Measurements from ENCODE around the gene DALRD3.

Gene DALRD3

DNA sequence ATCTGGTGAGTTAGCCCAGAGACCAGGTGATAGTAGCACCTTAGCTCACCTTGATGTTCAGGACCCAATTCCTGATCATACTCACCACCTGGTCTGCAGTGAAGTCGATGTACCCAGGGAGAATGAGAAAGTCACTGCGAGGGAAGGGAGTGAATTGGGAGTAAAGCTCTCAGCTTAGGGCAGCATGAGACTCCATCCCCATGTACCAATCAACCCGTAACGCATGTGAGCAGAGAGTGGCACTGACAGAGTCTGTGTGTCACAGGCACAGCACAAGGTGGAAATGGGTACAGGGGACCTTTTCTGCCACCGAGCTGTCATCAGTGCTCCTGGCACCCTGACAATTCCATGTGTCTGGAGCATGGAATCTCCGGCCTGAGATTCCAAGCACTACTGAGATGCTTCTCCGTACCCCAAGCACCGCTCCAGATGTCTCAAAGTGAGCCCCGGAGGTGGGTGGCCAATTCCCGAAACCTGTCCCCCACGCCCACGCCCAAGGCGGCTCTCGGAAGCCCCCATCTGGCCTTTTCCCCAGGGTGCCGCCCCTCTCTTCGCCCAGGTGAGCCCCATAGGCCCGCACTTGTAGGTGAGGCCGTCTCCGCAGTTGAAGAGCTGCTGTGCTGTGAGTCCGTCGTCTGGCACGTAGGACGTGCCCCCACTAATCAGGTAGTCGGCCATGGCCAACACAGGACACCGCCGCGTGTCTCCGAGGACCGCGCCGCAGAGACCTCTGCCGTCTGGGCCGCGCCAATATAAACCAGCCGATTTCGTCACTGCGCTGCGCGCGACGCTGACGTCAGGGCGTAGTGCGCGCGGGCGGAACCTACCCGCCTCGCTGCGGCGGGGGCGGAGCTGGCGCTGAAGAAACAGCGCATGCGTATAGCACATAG is 10.5 kb upstream of the DALRD3 start, which contains the start of gene IMPDH2:
IMPDH2 (minus strand) TSS at position 726 of the 890 bp plus-strand sequence; CDS start at position 678, 48 bp downstream.
- H3K4me1 ChIP-seq (ENCODE audit: insufficient read depth, low read length), result peaks cover 24% of the 10 kb centered on the region

DNA sequence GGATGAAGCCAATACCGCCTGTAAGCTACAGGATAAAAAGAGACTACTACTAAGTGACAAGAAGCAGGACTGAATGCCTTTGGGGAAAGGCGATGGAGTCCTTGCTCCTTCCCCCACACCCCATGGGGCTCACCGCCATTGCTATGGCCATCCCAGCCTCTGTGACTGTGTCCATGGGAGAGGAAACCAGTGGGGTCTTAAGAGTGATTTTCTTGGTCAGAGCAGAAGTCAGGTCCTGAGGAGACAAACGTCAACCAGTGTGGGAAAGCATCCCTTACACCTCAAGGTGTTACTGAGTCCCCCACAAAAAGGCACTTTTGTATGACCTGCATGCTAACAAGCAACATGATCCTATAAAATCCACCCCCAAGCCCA is 9.9 kb upstream of the DALRD3 start:
- Histone ChIP-seq H3K27ac (ENCODE audit: low read depth, low read length) (peak overlapping the region; percentile 75), H3K27me3 (ENCODE audit: control insufficient read depth in 1 of 2, insufficient read depth in 2 of 2, low read length in 2 of 2) (no peaks in the 10 kb centered on the region), H3K4me1 (ENCODE audit: insufficient read depth, low read length) (peaks cover 28% of the 10 kb centered on the region), H3K4me3 (ENCODE audit: low read depth in 1 of 2, low read length in 2 of 2) (peak overlapping the region in 1 of 2 donors; percentile 91), H3K9ac (ENCODE audit: low read length) (peak overlapping the region; percentile 89), H3K36me3 (ENCODE audit: insufficient read depth, low read length) (peaks cover 71% of the 10 kb centered on the region), H3K9me3 (ENCODE audit: low read length) (no peaks in the 10 kb centered on the region)

More for the DNA sequence above, 10.5 kb upstream of the DALRD3 start, which contains the start of gene IMPDH2:
- H3K9ac ChIP-seq (ENCODE audit: low read length), result peak within 1 kb of the TSS; percentile 89
- peaks cover 66% of the 10 kb centered on the region for H3K36me3 ChIP-seq (ENCODE audit: insufficient read depth, low read length)
- peak within 1 kb of the TSS; percentile 86 to 91 for H3K4me3 ChIP-seq (ENCODE audit: low read depth in 1 of 2, low read length in 2 of 2)
- H3K9me3 ChIP-seq (ENCODE audit: low read length), result no peaks in the 10 kb centered on the region
- no peaks in the 10 kb centered on the region for H3K27me3 ChIP-seq (ENCODE audit: control insufficient read depth in 1 of 2, insufficient read depth in 2 of 2, low read length in 2 of 2)
- peak within 1 kb of the TSS; percentile 75 for H3K27ac ChIP-seq (ENCODE audit: low read depth, low read length)

DNA sequence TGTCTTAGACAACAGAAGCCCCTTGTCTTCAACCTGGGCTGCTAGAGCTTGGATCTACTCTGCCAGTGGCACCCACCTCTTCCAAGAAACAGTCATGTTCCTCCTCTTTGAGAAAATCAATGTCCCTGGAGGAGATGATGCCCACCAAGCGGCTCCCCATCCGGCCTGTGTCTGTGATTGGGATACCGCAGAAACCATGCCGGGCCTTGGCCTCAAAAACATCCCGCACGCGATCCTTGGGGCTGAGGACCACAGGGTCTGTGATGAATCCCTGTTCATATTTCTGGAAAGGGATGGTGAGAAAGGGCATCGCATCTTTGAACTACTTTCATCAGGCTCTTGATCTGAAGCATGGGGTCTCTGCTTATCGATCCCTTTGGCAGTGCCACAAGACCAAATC is 9.3 kb upstream of the DALRD3 start:
- Histone ChIP-seq H3K27me3 (ENCODE audit: control insufficient read depth in 1 of 2, insufficient read depth in 2 of 2, low read length in 2 of 2) (no peaks in the 10 kb centered on the region), H3K27ac (ENCODE audit: low read depth, low read length) (no peak overlapping the region), H3K4me1 (ENCODE audit: insufficient read depth, low read length) (peaks cover 30% of the 10 kb centered on the region), H3K9me3 (ENCODE audit: low read length) (no peaks in the 10 kb centered on the region), H3K36me3 (ENCODE audit: insufficient read depth, low read length) (peaks cover 70% of the 10 kb centered on the region), H3K9ac (ENCODE audit: low read length) (no peak overlapping the region), H3K4me3 (ENCODE audit: low read depth in 1 of 2, low read length in 2 of 2) (no peak overlapping the region)

DNA sequence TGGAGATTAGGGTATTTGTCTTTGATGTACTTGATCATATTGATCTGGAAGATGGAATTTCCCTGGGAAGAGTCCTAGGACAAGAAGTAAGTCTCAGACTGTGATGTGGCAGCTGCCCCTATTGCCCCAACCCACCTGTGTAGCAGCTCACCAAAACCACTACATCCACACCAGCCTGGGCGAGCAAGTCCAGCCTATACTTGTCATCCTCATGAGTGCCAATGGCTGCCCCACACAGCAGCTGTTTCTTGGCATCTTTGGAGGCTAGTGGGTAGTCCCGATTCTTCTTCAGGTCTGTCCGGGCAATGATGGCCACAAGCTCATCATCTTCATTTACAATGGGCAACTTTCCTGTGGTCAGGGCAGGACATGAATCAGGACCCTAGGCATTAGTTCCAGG is 8.2 kb upstream of the DALRD3 start:
- Histone ChIP-seq H3K36me3 (ENCODE audit: insufficient read depth, low read length) (peaks cover 59% of the 10 kb centered on the region), H3K27ac (ENCODE audit: low read depth, low read length) (no peak overlapping the region), H3K9ac (ENCODE audit: low read length) (no peak overlapping the region), H3K4me3 (ENCODE audit: low read depth in 1 of 2, low read length in 2 of 2) (no peak overlapping the region), H3K27me3 (ENCODE audit: control insufficient read depth in 1 of 2, insufficient read depth in 2 of 2, low read length in 2 of 2) (no peaks in the 10 kb centered on the region), H3K9me3 (ENCODE audit: low read length) (no peaks in the 10 kb centered on the region), H3K4me1 (ENCODE audit: insufficient read depth, low read length) (peaks cover 30% of the 10 kb centered on the region)

DNA sequence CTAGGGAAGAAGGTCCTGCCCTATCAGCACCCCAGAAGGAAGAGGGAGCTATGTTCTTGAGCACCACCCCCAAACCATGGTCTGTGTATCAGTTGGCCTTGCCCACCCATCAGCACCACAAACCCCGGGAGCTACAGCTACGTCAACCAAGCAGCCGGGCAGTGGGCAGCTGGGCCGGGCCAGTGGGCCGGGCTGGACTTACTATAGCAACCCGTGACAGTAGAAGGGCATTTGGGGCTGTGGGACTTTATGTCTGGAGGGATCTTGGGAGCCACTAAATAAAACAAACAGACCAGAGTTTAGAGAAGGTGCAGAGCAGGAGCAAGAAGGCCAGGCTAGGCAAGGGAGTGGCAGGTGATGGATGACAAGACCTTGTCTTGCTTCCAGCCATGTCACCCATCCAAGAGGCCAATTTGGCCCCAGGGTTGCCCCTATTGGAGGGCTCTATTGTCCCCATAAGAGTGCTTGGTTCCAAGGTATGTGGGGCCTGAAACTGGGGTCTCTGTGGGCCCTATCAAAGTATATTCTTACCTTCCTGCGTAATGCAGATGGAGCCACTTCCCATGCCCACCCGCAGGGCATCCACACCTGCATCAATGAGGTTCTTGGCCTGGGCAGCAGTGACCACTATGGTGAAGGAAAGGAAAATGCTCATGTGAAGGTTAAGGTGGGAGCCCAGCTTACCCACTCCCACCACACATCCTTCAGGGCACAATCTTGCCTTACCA is 7.6 kb upstream of the DALRD3 start:
- Histone ChIP-seq H3K36me3 (ENCODE audit: insufficient read depth, low read length) (peaks cover 53% of the 10 kb centered on the region), H3K27ac (ENCODE audit: low read depth, low read length) (no peak overlapping the region), H3K4me1 (ENCODE audit: insufficient read depth, low read length) (peaks cover 30% of the 10 kb centered on the region), H3K27me3 (ENCODE audit: control insufficient read depth in 1 of 2, insufficient read depth in 2 of 2, low read length in 2 of 2) (no peaks in the 10 kb centered on the region), H3K9me3 (ENCODE audit: low read length) (no peaks in the 10 kb centered on the region), H3K9ac (ENCODE audit: low read length) (no peak overlapping the region), H3K4me3 (ENCODE audit: low read depth in 1 of 2, low read length in 2 of 2) (no peak overlapping the region)

DNA sequence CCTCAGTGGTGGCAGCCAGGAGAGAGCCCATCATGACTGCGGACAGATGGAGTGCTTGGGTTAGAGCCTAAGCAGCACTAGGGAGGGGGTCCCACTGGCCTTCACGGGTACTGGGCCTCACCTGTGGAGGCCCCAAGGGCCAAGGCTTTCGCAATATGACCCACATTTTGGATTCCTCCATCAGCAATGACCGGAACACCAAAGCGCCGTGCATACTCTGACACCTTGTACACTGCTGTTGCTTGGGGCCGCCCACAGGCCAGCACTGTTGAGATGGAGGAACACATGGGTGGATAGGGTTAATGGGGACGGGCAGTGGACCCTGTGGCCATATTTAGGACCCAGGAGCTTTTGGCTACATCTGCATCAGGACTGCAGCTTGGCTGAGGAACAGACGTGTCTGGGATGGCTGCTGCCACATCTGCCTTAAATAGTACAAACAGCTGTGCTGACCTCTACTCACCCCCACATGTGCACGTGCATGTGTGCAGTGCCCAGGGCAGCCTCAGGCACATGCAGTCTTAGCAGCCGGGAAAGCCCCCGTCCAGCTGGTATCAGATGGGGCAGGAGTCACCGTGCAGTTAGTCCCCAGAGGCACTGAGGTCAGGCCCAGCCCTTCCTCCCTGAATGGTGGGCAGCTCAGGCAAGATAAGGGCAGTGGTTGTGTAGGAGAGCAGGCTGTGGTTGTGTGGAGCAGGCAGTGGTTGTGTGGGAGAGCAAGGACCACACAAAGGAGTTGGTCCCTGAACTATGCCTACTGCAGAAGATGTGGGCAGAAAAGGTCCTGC is 6.8 kb upstream of the DALRD3 start:
- peaks cover 47% of the 10 kb centered on the region for H3K36me3 ChIP-seq (ENCODE audit: insufficient read depth, low read length)

DNA sequence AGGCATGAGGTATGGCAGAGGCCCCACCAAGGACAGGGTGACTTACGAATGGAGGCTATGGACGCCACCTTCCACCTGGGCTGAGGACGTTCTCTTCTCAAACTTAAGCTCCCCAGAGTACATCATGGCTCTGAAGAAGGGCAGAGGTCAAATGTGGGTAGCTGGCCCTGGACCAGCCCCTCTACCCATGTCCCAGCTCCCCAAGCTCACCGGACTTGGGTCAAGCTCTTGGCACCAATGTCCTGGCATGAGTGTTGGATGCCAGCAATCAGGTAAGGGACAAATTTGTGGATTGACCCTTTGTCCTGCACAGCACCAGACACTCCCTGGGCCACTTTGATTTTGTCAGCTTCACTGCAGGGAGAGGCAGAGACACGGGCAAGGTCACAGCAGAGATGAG is 6.1 kb upstream of the DALRD3 start:
- no peaks in the 10 kb centered on the region for H3K27me3 ChIP-seq (ENCODE audit: control insufficient read depth in 1 of 2, insufficient read depth in 2 of 2, low read length in 2 of 2)
- H3K4me1 ChIP-seq (ENCODE audit: insufficient read depth, low read length), result peaks cover 36% of the 10 kb centered on the region
- peaks cover 46% of the 10 kb centered on the region for H3K36me3 ChIP-seq (ENCODE audit: insufficient read depth, low read length)
- no peak overlapping the region for H3K27ac ChIP-seq (ENCODE audit: low read depth, low read length)
- H3K4me3 ChIP-seq (ENCODE audit: low read depth in 1 of 2, low read length in 2 of 2), result no peak overlapping the region
- no peaks in the 10 kb centered on the region for H3K9me3 ChIP-seq (ENCODE audit: low read length)
- H3K9ac ChIP-seq (ENCODE audit: low read length), result no peak overlapping the region

More for the DNA sequence above, 6.8 kb upstream of the DALRD3 start:
- Histone ChIP-seq H3K4me3 (ENCODE audit: low read depth in 1 of 2, low read length in 2 of 2) (no peak overlapping the region), H3K9me3 (ENCODE audit: low read length) (no peaks in the 10 kb centered on the region), H3K27ac (ENCODE audit: low read depth, low read length) (no peak overlapping the region), H3K27me3 (ENCODE audit: control insufficient read depth in 1 of 2, insufficient read depth in 2 of 2, low read length in 2 of 2) (no peaks in the 10 kb centered on the region), H3K4me1 (ENCODE audit: insufficient read depth, low read length) (peaks cover 34% of the 10 kb centered on the region), H3K9ac (ENCODE audit: low read length) (no peak overlapping the region)

DNA sequence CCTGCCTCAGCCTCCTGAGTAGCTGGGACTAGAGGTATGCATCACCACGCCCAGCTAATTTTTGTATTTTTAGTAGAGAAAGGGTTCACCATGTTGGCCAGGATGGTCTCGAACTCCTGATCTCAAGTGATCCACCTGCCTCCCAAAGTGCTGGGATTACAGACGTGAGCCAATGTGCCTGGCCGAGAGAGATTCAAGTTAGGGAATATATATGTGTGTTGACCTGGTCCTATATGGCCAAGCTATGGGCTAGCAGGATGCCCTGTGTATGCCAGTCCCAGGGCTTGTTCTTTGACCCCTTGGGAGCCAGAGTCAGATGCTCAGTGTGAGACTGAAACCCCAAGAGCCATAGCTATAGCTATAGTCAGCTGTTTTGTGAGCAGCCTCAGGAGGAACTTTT is 5.4 kb upstream of the DALRD3 start:
- Histone ChIP-seq H3K27me3 (ENCODE audit: control insufficient read depth in 1 of 2, insufficient read depth in 2 of 2, low read length in 2 of 2) (no peaks in the 10 kb centered on the region), H3K4me1 (ENCODE audit: insufficient read depth, low read length) (peaks cover 33% of the 10 kb centered on the region), H3K9me3 (ENCODE audit: low read length) (no peaks in the 10 kb centered on the region), H3K27ac (ENCODE audit: low read depth, low read length) (no peak overlapping the region), H3K36me3 (ENCODE audit: insufficient read depth, low read length) (peaks cover 46% of the 10 kb centered on the region), H3K4me3 (ENCODE audit: low read depth in 1 of 2, low read length in 2 of 2) (no peak overlapping the region), H3K9ac (ENCODE audit: low read length) (no peak overlapping the region)

DNA sequence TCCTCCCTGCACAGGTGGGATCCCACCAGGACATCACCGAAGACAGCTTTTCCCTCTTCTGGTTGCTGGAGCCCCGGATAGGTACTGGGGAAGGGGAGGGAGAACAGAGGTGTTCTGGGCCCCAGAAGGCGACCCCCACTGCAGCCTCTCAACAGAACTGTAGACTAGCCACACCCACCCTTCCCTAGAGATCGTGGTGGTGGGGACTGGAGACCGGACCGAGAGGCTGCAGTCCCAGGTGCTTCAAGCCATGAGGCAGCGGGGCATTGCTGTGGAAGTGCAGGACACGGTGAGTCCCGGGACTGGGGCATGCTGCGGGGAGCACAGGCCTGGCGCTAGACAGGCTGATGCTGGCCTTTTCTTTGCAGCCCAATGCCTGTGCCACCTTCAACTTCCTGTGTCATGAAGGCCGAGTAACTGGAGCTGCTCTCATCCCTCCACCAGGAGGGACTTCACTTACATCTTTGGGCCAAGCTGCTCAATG is 4.3 kb upstream of the DALRD3 start:
- Histone ChIP-seq H3K4me1 (ENCODE audit: insufficient read depth, low read length) (peaks cover 22% of the 10 kb centered on the region), H3K27ac (ENCODE audit: low read depth, low read length) (peak overlapping the region; percentile 99), H3K27me3 (ENCODE audit: control insufficient read depth in 1 of 2, insufficient read depth in 2 of 2, low read length in 2 of 2) (no peaks in the 10 kb centered on the region), H3K9me3 (ENCODE audit: low read length) (no peaks in the 10 kb centered on the region), H3K9ac (ENCODE audit: low read length) (peak overlapping the region; percentile 96), H3K4me3 (ENCODE audit: low read depth in 1 of 2, low read length in 2 of 2) (peak overlapping the region; percentile 82 to 90), H3K36me3 (ENCODE audit: insufficient read depth, low read length) (peaks cover 46% of the 10 kb centered on the region)

DNA sequence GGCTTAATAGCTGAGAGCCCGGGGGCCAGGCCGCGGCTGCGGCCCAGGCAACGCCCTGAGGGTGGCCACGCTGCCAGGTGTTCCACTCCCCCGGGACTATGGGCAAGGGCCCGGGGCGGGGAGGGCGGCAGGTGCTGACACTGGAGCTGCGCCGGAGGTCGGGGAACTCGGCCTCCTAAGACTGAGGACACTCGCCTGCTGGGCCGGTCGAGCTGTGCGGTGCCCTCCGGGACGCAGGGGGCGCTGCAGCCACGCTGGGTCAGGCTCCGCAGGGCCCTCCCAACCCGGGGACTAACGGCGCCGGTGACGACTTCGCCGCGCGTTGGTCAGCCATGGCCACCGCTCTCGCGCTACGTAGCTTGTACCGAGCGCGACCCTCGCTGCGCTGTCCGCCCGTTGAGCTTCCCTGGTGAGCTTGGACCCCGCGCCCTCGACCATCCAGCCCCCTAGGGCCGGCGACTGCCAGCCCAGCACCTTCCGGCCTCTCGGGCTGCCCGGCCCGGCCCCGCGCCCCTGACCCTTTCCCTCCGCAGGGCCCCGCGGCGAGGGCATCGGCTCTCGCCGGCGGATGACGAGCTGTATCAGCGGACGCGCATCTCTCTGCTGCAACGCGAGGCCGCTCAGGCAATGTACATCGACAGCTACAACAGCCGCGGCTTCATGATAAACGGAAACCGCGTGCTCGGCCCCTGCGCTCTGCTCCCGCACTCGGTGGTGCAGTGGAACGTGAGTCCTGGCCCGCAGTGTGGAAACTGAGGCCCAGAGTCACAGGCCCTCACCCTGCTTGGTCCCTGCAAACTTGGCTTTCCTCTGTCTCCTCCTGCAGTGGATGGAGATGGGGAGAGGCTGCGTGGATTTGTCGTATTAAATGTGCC is 3.7 kb upstream of the DALRD3 start, which contains the start of gene NDUFAF3:
NDUFAF3 (plus strand) TSS at position 309 of the 875 bp plus-strand sequence; CDS start at position 333, 24 bp downstream.
- H3K9ac ChIP-seq (ENCODE audit: low read length), result peak within 1 kb of the TSS; percentile 96
- H3K36me3 ChIP-seq (ENCODE audit: insufficient read depth, low read length), result peaks cover 42% of the 10 kb centered on the region
- H3K27ac ChIP-seq (ENCODE audit: low read depth, low read length), result peak within 1 kb of the TSS; percentile 99
- H3K4me1 ChIP-seq (ENCODE audit: insufficient read depth, low read length), result peaks cover 27% of the 10 kb centered on the region
- H3K9me3 ChIP-seq (ENCODE audit: low read length), result no peaks in the 10 kb centered on the region
- H3K4me3 ChIP-seq (ENCODE audit: low read depth in 1 of 2, low read length in 2 of 2), result peak within 1 kb of the TSS; percentile 82 to 90
- H3K27me3 ChIP-seq (ENCODE audit: control insufficient read depth in 1 of 2, insufficient read depth in 2 of 2, low read length in 2 of 2), result no peaks in the 10 kb centered on the region

All from muscle layer of colon (tissue), 2 donors.